HS-5 (cell line): ENCODE measurements around the gene FNDC8.
A peak's percentile ranks its signal among the peaks of the same experiment; 100 is the strongest.
"Not testable (repeated sequence)": the region's sequence is repeated elsewhere in the genome, so short reads cannot be mapped to it uniquely, and the experiment has no call there.

ENCODE experiments used
- DNase-seq: peaks from one replicate; pipeline ENCODE4 v3.0.0-alpha.2; 2012; ENCODE audit warnings: low read depth

Gene FNDC8

DNA sequence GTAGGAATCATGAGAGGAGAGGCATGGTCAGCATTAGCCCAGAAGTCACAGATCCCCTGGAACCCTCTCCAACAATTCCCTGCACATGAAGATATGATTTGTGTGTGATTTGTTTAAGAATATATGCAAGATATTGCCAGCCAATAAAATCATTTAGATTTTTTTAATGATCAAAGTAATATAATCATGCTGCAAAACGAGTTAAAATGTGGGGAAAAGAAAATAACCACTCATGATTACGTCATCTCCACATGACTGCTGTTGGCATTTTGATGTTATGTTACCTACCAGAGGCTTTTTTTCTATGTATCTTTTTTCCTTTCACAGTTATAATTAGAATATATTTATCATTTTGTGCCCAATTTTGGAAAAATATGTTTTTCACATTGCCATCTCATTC, 50.4 kb downstream of the FNDC8 start:
- DNase-seq, result peak; percentile 15

DNA sequence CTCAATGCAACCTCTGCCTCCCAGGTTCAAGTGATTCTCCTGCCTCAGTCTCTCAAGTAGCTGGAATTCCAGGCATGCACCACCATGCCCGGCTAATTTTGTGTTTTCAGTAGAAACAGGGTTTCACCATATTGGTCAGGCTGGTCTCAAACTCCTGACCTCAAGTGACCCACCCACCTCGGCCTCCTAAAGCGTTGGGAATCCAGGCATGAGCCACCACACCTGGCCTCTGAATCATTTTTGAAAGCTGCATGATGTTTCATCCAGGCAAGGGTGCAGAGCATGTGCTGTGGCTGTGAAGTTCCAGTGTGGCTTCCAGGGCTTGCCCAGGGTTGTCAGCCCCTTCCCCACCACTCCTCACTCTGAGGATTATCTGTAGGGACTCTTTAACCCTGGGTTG, 50.9 kb downstream of the FNDC8 start:
- not testable (repeated sequence) for DNase-seq

DNA sequence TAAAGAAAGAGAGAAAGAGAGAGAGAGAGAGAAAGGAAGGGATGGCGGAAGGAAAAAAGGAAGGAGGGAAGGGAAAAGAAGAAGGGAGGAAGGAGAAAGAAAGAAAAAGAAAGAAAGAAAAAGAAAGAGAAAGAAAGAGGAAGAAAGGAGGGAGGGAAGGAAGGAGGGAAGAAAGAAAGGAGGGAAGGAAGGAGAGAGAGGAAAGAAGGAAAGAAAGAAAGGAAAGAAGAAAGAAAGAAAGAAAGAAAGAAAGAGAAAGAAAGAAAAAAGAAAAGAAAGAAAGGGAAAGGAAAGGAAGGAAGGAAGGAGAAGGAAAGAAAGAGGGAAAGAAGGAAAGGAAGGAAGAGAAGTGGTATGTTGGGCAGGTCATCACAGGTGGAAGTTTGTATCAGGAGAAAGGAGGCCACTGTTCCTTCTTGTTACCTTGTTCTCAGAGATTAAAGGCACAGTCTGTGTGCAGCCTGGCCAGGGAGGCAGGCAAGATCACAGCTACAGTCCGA, 53.5 kb downstream of the FNDC8 start:
- DNase-seq, result no peak

DNA sequence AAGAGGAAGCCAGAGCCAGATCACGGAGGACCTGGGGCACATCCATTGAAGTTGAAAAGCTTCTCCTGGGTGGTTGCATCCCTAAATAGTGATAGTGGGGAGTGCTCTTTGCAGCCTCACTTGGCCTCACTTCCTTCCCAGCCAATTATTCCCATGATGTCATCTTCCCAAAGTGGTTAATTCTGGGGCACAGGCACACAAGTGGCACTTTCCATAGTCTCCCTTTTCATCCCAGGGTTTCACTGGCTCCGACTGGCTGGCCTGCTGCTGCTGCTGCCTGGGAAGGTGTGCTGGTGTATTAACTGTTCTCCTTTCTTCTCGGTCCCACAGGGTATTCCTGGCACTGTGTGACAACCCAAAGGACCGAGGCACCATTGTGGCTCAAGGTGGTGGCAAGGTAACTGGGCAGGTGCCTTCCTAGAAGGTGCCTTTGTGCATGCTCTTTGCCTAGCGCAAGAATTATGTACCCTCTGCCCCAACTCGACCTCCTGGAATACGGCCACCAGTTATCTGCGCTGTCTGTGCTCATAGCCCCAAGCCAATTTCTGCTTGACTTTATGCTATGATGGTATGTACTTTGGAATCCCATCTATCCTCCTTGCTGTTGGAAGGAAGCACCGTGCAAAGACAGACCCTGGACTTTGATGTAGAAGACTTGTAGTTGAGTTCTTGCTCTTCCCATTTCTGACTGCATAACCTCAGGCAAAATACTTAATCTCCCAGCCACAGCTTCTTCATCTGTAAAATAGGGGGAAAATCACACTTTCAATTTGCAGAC, 54.4 kb downstream of the FNDC8 start:
- no peak for DNase-seq

DNA sequence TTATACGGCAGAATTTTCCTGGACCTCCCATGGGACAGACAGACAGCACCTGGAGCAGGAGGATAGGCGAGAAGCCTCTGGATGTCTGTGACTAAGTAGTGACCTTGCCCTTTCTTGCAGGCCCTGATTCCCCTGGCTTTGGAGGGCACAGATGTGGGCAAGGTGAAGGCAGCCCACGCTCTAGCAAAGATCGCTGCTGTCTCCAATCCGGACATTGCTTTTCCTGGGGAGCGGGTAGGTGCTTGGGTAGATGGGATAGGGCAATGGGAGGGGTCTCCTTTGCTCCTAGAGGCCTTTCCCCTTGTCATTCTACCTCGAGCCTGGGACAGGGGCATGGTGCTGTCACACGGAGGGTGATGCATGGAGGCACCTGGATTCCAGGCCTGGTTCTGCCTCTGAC, 55.5 kb downstream of the FNDC8 start:
- no peak for DNase-seq

DNA sequence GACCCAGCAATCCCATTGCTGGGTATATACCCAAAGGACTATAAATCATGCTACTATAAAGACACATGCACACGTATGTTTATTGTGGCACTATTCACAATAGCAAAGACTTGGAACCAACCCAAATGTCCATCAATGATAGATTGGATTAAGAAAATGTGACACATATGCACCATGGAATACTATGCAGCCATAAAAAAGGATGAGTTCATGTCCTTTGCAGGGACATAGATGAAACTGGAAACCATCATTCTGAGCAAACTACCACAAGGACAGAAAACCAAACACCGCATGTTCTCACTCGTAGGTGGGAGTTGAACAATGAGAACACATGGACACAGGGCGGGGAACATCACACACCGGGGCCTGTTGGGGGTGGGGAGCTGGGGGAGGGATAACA, 58.0 kb downstream of the FNDC8 start:
- not testable (repeated sequence) for DNase-seq
